ENCODE results near the gene ADAMTS9.

Gene ADAMTS9

GRCh38 chr3:64561325-64561843 lies 126.4 kb downstream of the ADAMTS9 start:
- POLR2A ChIA-PET: no interaction called here
- CTCF ChIA-PET: no interaction called here
- no peak for TF ChIP-seq CTCF (IDR thresholded peaks at IDR 0.05; ENCODE audit: insufficient read depth, low read length, missing control alignments)
- H3K4me3 ChIP-seq (ENCODE audit: low read depth, low read length): no peak overlapping the region
- DNase-seq (ENCODE audit: low read depth, low spot score): no peak

DNA sequence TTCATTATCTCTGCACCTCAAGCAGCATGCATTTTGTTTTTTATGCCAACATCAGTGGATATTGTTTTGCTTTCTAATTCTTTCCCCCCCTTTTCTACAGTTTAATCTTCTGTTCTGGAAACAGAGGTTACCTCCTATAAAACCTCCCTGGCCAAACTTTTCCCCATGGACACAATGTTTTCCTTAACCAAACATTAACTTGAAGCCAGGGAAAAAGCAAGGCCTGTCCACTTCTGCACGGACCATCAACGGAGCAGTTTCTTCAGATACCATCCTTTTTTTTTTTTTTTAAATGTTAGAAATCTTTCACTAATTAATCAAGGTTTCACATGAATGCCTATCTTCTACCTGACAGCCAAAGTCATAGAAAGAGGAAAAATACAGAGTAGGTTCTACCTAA lies 127.0 kb downstream of the ADAMTS9 start:
- ChIA-PET CTCF (no interaction called here), POLR2A (no interaction called here)
- DNase-seq (ENCODE audit: low read depth, low spot score): no peak
- no peak for TF ChIP-seq CTCF (IDR thresholded peaks at IDR 0.05; ENCODE audit: insufficient read depth, low read length, missing control alignments)
- no peak overlapping the region for H3K4me3 ChIP-seq (ENCODE audit: low read depth, low read length)

DNA sequence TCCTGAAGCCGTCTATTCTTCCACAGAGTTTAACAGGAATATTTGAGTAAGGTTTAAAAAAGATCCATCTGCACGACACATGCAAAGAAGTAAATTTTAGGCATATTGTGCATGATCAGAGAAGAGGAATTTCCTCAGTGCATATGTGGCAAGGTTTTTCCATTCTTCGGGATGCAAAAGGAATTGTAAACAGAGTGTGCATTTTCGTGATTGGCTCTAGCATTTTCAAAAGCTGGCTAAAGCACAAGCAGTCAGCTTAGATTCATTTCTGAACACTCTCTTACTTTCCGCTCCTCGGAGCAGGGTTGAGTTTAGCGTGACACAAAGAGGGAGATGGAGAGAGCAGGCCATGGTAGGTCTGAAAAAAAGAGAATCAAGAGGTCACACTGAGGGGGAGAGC lies 128.2 kb downstream of the ADAMTS9 start:
- TF ChIP-seq CTCF (IDR thresholded peaks at IDR 0.05; ENCODE audit: insufficient read depth, low read length, missing control alignments): no peak
- POLR2A ChIA-PET: no interaction called here
- DNase-seq (ENCODE audit: low read depth, low spot score): no peak
- CTCF ChIA-PET: interaction anchor here (1.0 kb wide), 1 partner anchor 27 kb away, joined by 3 read pairs; no protein-coding TSS in a partner anchor
- H3K4me3 ChIP-seq (ENCODE audit: low read depth, low read length): no peak overlapping the region

GRCh38 chr3:64556046-64556445 lies 131.8 kb downstream of the ADAMTS9 start:
- POLR2A ChIA-PET: no interaction called here
- TF ChIP-seq CTCF (IDR thresholded peaks at IDR 0.05; ENCODE audit: insufficient read depth, low read length, missing control alignments): no peak
- no peak for DNase-seq (ENCODE audit: low read depth, low spot score)
- H3K4me3 ChIP-seq (ENCODE audit: low read depth, low read length): no peak overlapping the region
- CTCF ChIA-PET: interaction anchor here (1.5 kb wide), 1 partner anchor 23 kb away, joined by 3 read pairs; no protein-coding TSS in a partner anchor

DNA sequence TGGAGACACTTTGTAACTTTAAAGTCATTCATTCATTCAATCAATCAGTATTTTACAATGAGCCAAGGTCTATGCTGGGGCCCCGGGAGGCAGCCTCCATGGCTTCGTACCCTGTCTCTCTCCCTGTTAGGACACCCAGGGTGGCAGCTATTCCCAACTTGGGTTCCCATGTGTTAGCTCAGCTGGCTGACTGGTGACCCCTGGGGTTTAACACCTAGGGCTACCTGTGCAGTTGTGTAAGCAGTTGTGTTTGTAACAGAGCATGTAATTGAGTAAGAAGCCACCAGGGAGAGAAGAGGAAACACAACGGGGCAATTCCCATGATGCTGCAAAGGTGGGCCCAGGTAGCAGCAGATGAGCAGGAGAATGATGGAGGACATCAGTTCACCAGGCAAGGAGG lies 132.4 kb downstream of the ADAMTS9 start:
- DNase-seq (ENCODE audit: low read depth, low spot score): no peak
- POLR2A ChIA-PET: no interaction called here
- no peak overlapping the region for H3K4me3 ChIP-seq (ENCODE audit: low read depth, low read length)
- no peak for TF ChIP-seq CTCF (IDR thresholded peaks at IDR 0.05; ENCODE audit: insufficient read depth, low read length, missing control alignments)
- CTCF ChIA-PET: interaction anchor here (1.0 to 1.5 kb wide), 3 partner anchors 16 to 24 kb away, joined by 3 read pairs; no protein-coding TSS in a partner anchor

DNA sequence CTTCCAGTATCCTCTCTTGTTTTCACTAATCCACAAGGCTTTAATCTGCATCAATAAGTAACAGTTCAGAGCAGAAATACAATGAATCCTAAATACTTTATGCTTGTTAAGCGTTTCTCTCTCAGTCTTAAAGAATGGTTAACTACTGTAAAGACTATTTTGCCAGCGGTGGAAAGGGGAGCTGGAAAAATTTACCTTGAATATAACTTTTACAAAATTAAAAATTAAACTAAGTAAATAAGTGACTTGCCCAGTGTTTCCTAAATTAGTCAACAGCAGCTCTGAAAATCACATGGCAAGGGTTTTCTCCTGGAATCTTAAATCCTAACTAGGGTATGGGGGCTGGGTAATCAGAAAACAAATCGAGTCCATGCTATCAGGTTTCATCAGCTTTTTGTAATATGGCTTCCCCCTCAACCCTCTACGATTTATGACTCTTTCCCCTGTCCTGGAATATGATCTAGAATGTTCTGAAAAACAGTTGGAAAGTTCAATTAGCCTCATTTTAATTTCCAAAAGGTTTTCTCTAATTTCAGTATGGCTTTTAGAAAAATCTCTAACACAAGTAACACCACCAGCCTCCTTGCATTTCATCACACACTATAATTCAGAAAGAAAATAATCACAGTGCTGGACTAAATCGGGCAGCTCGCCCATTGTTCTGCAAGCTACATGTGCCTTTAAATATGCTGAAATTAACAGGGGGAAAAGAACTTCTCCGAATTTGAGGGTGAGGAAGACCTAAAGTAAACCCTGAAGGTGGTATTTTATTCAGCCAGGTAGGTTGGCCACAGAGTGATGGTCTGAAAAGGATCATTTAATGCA lies 133.5 kb downstream of the ADAMTS9 start:
- no peak overlapping the region for H3K4me3 ChIP-seq (ENCODE audit: low read depth, low read length)
- TF ChIP-seq CTCF (IDR thresholded peaks at IDR 0.05; ENCODE audit: insufficient read depth, low read length, missing control alignments): no peak
- no peak for DNase-seq (ENCODE audit: low read depth, low spot score)
- ChIA-PET CTCF (interaction anchor here (1.0 to 1.5 kb wide), 5 partner anchors 12 to 26 kb away, joined by 3 to 4 read pairs (median 3); no protein-coding TSS in a partner anchor), POLR2A (no interaction called here)

All from AG04449 (cell line).